ENCODE measurements around the gene ERMARD.

Gene ERMARD

DNA sequence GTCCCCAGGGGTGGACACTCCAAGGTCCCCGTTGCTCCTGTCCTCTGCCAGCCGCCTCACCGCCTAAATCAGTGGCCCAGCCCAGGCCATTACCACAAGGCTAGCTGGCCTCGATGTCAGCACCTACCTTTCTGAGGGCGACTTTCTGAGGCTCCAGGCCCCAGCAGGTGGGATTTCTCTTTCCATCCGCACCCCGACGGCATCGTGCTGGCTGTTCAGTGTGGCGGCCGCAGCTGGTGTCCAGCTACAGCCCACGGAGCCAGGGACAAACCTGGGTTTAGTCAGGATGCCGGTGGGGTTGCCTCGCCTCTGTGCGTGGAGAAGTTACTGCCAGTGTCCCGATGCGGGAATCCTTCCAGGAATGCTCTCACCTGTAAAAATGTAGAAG, 60.8 kb downstream of the ERMARD start:
- H3K9ac ChIP-seq (ENCODE audit: low read depth, low read length), result no peak overlapping the region
- peaks cover 7% of the 10 kb centered on the region; the same call in 1 of the 2 replicates for H3K4me1 ChIP-seq (ENCODE audit: insufficient read depth, low read length)
- H3K27me3 ChIP-seq (ENCODE audit: insufficient read depth, low read length), result peaks cover 4% of the 10 kb centered on the region; the same call in 1 of the 2 replicates
- peaks cover 14% of the 10 kb centered on the region; the same call in 1 of the 2 replicates for H3K9me3 ChIP-seq (ENCODE audit: insufficient read depth, low read depth, low read length)
- no peaks in the 10 kb centered on the region for H3K36me3 ChIP-seq (ENCODE audit: insufficient read depth, low read depth, low read length)
- no peak overlapping the region for H3K27ac ChIP-seq (ENCODE audit: low read length)
- H3K4me3 ChIP-seq (ENCODE audit: low read length), result no peak overlapping the region

DNA sequence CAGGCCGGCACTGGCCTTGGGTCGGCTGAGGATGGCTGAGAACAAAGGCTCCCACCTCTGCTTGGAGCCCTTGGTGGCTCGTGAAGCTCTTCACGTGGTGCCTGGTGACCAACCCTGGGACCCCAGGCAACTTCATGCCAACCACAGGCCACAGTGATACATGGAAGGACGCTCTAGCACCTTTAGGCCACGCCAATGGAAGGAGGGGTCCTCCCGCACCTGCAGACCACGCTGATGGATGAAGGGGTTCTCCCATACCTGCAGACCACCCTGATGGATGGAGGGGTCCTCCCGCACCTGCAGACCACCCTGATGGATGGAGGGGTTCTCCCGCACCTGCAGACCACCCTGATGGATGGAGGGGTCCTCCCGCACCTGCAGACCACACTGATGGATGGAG, 62.5 kb downstream of the ERMARD start:
- Histone ChIP-seq H3K36me3 (ENCODE audit: insufficient read depth, low read depth, low read length) (no peaks in the 10 kb centered on the region), H3K9me3 (ENCODE audit: insufficient read depth, low read depth, low read length) (peaks cover 14% of the 10 kb centered on the region; the same call in 1 of the 2 replicates), H3K4me3 (ENCODE audit: low read length) (no peak overlapping the region), H3K9ac (ENCODE audit: low read depth, low read length) (no peak overlapping the region), H3K27me3 (ENCODE audit: insufficient read depth, low read length) (no peaks in the 10 kb centered on the region), H3K27ac (ENCODE audit: low read length) (no peak overlapping the region), H3K4me1 (ENCODE audit: insufficient read depth, low read length) (peaks cover 7% of the 10 kb centered on the region; the same call in 1 of the 2 replicates)

DNA sequence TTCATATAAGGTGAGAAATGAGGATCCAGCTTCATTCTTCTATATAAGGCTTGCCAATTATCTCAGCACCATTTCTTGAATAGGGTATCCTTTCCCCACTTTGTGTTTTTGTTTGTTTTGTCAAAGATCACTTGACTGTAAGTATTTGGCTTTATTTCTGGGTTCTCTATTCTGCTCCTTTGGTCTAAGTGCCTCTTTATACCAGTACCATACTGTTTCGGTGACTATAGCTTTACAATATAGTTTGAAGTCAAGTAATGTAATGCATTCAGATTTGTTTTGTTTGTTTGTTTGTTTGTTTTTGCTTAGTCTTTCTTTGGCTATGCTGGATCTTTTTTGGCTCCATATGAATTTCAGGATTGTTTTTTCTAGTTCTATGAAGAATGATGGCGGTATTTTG, 64.6 kb downstream of the ERMARD start:
- no peak overlapping the region for H3K9ac ChIP-seq (ENCODE audit: low read depth, low read length)
- H3K9me3 ChIP-seq (ENCODE audit: insufficient read depth, low read depth, low read length), result peaks cover 14% of the 10 kb centered on the region; the same call in 1 of the 2 replicates
- H3K4me1 ChIP-seq (ENCODE audit: insufficient read depth, low read length), result peaks cover 13% of the 10 kb centered on the region; the same call in 1 of the 2 replicates
- no peaks in the 10 kb centered on the region for H3K36me3 ChIP-seq (ENCODE audit: insufficient read depth, low read depth, low read length)
- no peak overlapping the region for H3K4me3 ChIP-seq (ENCODE audit: low read length)
- H3K27ac ChIP-seq (ENCODE audit: low read length), result no peak overlapping the region
- no peaks in the 10 kb centered on the region for H3K27me3 ChIP-seq (ENCODE audit: insufficient read depth, low read length)

DNA sequence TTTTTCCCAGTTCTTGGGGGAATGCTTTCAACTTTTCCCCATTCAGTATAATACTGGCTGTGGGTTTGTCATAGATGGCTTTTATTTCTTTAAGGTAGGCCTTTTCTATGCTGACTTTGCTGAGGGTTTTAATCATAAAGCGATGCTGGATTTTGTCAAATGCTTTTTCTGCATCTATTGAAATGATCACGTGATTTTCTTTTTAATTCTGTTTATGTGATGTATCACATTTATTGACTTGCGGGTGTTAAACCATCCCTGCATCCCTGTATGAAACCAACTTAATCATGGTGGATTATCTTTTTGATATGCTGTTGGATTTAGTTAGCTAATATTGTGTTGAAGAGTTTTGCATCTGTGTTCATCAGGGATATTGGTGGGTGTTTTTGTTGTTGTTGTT, 65.6 kb downstream of the ERMARD start:
- H3K9me3 ChIP-seq (ENCODE audit: insufficient read depth, low read depth, low read length), result peaks cover 14% of the 10 kb centered on the region; the same call in 1 of the 2 replicates
- peaks cover 13% of the 10 kb centered on the region; the same call in 1 of the 2 replicates for H3K4me1 ChIP-seq (ENCODE audit: insufficient read depth, low read length)
- H3K27me3 ChIP-seq (ENCODE audit: insufficient read depth, low read length), result no peaks in the 10 kb centered on the region
- no peak overlapping the region for H3K27ac ChIP-seq (ENCODE audit: low read length)
- H3K4me3 ChIP-seq (ENCODE audit: low read length), result no peak overlapping the region
- no peaks in the 10 kb centered on the region for H3K36me3 ChIP-seq (ENCODE audit: insufficient read depth, low read depth, low read length)
- H3K9ac ChIP-seq (ENCODE audit: low read depth, low read length), result no peak overlapping the region

DNA sequence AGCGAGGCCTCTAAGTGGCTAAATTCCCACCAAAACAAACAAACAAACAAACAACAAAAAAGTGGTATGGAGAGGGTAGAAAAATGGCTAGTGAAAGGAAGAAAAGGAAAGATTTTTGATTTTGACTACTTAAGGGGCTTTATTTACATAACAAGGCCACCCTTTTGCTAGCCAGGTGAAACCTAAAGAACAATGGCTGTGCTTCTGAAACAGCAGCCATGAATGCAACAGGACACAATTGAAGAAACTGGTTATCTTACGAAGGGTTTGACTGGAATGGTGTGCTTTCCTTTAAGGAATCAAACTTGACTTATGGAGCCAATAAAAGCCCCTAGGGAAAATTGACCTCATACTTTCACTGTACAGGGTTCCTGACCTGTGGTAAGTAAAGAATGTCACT, 68.9 kb downstream of the ERMARD start:
- Histone ChIP-seq H3K27ac (ENCODE audit: low read length) (no peak overlapping the region), H3K4me3 (ENCODE audit: low read length) (peak overlapping the region; percentile 18; the same call in 1 of the 2 replicates), H3K9me3 (ENCODE audit: insufficient read depth, low read depth, low read length) (peaks cover 10% of the 10 kb centered on the region; the same call in 1 of the 2 replicates), H3K36me3 (ENCODE audit: insufficient read depth, low read depth, low read length) (no peaks in the 10 kb centered on the region), H3K27me3 (ENCODE audit: insufficient read depth, low read length) (no peaks in the 10 kb centered on the region), H3K4me1 (ENCODE audit: insufficient read depth, low read length) (peaks cover 13% of the 10 kb centered on the region; the same call in 1 of the 2 replicates), H3K9ac (ENCODE audit: low read depth, low read length) (no peak overlapping the region)

DNA sequence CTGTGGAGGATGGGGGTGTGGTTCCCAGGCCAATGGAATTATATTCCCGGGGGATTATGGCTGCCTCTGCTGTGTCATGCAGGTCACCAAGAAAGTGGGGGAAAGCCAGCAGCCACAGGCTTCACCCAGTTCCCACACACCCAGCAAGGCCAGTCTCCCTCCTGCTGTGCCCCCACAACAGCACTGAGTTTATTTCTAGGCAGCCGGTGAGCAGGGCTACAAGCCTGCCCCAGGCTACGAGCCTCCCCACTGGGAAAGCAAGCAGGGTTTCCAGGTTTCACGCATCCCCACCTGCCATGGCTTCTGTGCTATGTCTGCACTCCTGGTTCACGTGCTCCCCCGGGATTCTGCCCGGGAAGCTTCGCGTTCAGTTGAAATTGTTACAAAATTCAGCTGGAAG, 72.6 kb downstream of the ERMARD start:
- H3K4me3 ChIP-seq (ENCODE audit: low read length), result no peak overlapping the region
- no peaks in the 10 kb centered on the region for H3K36me3 ChIP-seq (ENCODE audit: insufficient read depth, low read depth, low read length)
- H3K9ac ChIP-seq (ENCODE audit: low read depth, low read length), result no peak overlapping the region
- H3K27ac ChIP-seq (ENCODE audit: low read length), result no peak overlapping the region
- peaks cover 19% of the 10 kb centered on the region; the same call in 1 of the 2 replicates for H3K4me1 ChIP-seq (ENCODE audit: insufficient read depth, low read length)
- H3K27me3 ChIP-seq (ENCODE audit: insufficient read depth, low read length), result no peaks in the 10 kb centered on the region
- H3K9me3 ChIP-seq (ENCODE audit: insufficient read depth, low read depth, low read length), result peaks cover 9% of the 10 kb centered on the region; the same call in 1 of the 2 replicates

DNA sequence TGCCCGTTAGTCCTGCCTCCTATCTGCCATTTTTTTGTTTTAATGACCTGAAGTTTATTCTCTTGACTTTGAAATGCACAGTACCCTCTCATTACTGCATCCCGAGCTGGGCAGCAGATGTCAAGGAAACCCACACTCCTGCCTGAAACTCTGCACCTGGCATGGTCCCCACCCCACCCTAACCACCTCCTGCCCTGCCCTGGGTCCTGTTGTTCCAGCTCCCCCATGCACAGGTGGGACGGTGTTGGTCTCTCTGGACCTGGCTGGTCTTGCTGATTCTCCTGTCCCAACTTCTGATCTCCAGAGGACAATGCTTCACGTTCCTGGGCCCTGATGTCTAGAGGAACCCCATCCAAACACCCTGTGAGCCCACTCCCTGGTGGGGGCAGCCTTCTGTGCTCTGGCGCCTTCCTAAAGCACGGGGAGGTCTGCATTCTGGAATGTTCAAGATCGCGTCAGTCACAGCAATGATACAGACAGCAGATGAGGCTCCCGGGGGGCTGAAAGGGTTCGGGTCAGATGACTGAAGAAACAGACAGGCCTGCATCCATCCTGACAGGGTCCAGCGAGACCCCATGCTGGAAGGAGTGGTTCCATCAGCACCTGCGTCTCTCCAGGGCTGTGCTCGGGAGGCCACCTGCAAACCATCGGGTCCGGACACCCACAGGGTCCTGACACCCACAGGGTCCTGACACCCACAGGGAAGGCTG, 73.6 kb downstream of the ERMARD start:
- H3K9me3 ChIP-seq (ENCODE audit: insufficient read depth, low read depth, low read length), result peaks cover 9% of the 10 kb centered on the region; the same call in 1 of the 2 replicates
- H3K9ac ChIP-seq (ENCODE audit: low read depth, low read length), result no peak overlapping the region
- peaks cover 14% of the 10 kb centered on the region; the same call in 1 of the 2 replicates for H3K4me1 ChIP-seq (ENCODE audit: insufficient read depth, low read length)
- peaks cover 5% of the 10 kb centered on the region; the same call in 1 of the 2 replicates for H3K27me3 ChIP-seq (ENCODE audit: insufficient read depth, low read length)
- no peak overlapping the region for H3K27ac ChIP-seq (ENCODE audit: low read length)
- no peaks in the 10 kb centered on the region for H3K36me3 ChIP-seq (ENCODE audit: insufficient read depth, low read depth, low read length)
- no peak overlapping the region for H3K4me3 ChIP-seq (ENCODE audit: low read length)

DNA sequence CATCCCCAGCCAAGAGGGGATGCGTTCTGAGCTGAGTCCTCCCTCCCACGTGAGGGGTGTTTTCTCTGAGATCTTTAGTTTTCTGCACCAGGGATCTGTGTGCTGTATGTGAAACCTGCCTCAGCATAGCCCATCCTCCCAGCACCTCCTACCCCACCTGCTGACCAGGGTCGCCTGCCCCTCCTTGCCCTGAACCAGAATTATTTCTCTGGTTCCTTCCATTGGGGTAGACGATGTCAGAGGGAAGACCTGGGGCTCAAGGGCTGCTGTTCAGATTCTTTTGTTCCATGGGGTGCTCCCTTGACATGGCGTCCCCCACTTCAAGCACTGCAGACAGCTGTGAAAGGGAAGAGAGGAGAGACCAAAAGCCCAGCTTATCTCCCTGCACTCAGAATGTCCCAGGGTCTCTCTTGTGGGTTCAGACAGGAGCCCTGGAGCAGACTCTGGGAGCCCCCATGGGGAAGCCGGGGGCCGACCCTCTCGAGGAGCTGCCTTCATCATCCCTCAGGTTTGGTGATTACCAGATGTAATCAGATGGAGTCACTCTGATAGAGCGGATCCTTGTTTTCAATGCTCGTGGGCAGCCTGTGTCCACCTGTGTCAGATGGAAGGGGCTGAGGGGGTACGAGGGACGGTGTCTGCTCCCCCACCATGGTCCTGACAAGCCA, 74.3 kb downstream of the ERMARD start:
- Histone ChIP-seq H3K36me3 (ENCODE audit: insufficient read depth, low read depth, low read length) (no peaks in the 10 kb centered on the region), H3K4me1 (ENCODE audit: insufficient read depth, low read length) (peaks cover 8% of the 10 kb centered on the region; the same call in 1 of the 2 replicates), H3K4me3 (ENCODE audit: low read length) (no peak overlapping the region), H3K27me3 (ENCODE audit: insufficient read depth, low read length) (peaks cover 11% of the 10 kb centered on the region; the same call in 1 of the 2 replicates), H3K9me3 (ENCODE audit: insufficient read depth, low read depth, low read length) (peaks cover 9% of the 10 kb centered on the region; the same call in 1 of the 2 replicates), H3K27ac (ENCODE audit: low read length) (no peak overlapping the region), H3K9ac (ENCODE audit: low read depth, low read length) (no peak overlapping the region)

DNA sequence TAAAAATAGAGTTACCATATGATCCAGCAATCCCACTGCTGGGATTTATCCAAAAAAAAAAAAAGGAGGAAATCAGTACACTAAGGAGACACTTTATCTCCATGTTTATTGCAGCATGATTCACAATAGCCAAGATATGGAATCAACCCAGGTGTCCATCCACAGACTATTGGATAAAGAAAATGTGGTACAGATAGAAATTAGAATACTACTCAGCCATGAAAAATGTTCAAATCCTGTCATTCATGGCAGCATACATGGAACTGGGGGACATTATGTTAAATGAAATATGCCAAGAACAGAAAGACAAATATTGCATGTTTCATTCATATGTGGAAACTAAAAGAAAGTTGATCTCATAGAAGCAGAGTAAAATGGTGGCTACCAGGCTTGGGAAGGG, 75.3 kb downstream of the ERMARD start:
- H3K9me3 ChIP-seq (ENCODE audit: insufficient read depth, low read depth, low read length), result peaks cover 9% of the 10 kb centered on the region; the same call in 1 of the 2 replicates
- no peak overlapping the region for H3K27ac ChIP-seq (ENCODE audit: low read length)
- H3K4me1 ChIP-seq (ENCODE audit: insufficient read depth, low read length), result peaks cover 11% of the 10 kb centered on the region; the same call in 1 of the 2 replicates
- H3K27me3 ChIP-seq (ENCODE audit: insufficient read depth, low read length), result peaks cover 19% of the 10 kb centered on the region
- H3K9ac ChIP-seq (ENCODE audit: low read depth, low read length), result no peak overlapping the region
- no peak overlapping the region for H3K4me3 ChIP-seq (ENCODE audit: low read length)
- no peaks in the 10 kb centered on the region for H3K36me3 ChIP-seq (ENCODE audit: insufficient read depth, low read depth, low read length)

DNA sequence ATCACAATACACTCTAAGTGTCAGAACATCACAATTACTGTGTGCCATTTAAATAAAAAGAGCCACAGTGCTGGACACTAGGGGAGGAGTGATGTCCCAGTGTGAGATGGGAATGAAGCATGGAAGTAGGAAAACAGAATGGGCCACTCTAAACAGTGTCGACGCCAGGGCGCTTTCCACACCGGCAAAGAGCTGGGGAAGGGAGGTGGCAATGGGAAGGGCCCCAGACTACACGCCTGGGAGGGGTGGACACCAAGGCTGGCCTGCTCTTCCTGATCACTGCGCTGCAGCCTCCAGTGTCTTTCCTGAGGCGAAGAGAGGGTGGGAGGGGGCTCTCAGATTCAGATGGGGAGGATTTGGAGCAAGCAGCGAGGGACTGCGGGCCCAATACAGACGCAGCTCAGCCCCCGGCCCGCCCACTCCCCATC, 75.9 kb downstream of the ERMARD start:
- Histone ChIP-seq H3K9me3 (ENCODE audit: insufficient read depth, low read depth, low read length) (peaks cover 9% of the 10 kb centered on the region; the same call in 1 of the 2 replicates), H3K36me3 (ENCODE audit: insufficient read depth, low read depth, low read length) (no peaks in the 10 kb centered on the region), H3K4me1 (ENCODE audit: insufficient read depth, low read length) (peaks cover 15% of the 10 kb centered on the region; the same call in 1 of the 2 replicates), H3K4me3 (ENCODE audit: low read length) (no peak overlapping the region), H3K27ac (ENCODE audit: low read length) (no peak overlapping the region), H3K9ac (ENCODE audit: low read depth, low read length) (no peak overlapping the region), H3K27me3 (ENCODE audit: insufficient read depth, low read length) (peaks cover 19% of the 10 kb centered on the region)

DNA sequence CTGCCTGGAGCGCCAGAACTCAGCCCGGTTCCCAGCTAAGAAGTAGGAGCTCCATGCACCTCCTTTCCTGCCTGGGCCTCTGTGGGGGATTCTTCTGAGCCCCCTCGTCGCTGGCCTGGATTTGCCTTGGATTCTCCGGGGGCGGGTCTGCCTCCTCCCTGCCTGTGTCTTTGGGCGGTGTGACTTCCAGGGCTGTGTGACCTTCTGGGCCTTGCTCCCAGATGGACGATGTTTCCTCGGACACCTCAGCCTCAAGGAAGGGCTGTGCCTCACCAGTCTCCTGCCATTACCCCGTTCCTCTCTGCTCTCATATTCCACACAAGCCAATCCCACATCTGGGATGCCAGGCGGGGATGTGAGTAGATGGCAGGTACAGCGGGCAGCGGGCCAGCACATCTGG, 76.8 kb downstream of the ERMARD start:
- Histone ChIP-seq H3K27me3 (ENCODE audit: insufficient read depth, low read length) (peaks cover 19% of the 10 kb centered on the region), H3K4me3 (ENCODE audit: low read length) (no peak overlapping the region), H3K9me3 (ENCODE audit: insufficient read depth, low read depth, low read length) (peaks cover 9% of the 10 kb centered on the region; the same call in 1 of the 2 replicates), H3K4me1 (ENCODE audit: insufficient read depth, low read length) (peaks cover 18% of the 10 kb centered on the region; the same call in 1 of the 2 replicates), H3K9ac (ENCODE audit: low read depth, low read length) (no peak overlapping the region), H3K27ac (ENCODE audit: low read length) (no peak overlapping the region), H3K36me3 (ENCODE audit: insufficient read depth, low read depth, low read length) (no peaks in the 10 kb centered on the region)
